ENCODE data around the gene THBS2.

DNA sequence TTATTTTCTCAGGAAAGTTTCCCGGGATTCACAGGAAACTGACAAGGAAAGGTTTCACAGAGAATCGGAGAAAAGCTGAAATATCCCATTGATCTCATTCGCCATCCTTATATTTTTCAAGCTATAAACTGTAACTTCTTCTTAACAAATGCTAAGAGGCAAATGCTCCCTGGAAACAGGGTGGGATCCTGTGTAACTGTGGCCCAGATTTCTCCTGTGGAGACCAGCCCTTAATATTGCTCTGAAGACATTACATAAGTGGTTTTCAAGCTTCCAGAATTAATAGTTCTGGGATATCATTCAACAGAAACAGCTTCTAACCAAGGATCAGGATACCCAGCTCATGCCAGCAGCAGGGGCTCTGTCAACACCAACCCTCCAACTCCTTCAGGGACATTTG lies 69.2 kb downstream of the THBS2 start:
- no peak for TF ChIP-seq POLR2AphosphoS5 (IDR thresholded peaks at IDR 0.05; ENCODE audit: low read depth)
- TF ChIP-seq, protein P1, sequence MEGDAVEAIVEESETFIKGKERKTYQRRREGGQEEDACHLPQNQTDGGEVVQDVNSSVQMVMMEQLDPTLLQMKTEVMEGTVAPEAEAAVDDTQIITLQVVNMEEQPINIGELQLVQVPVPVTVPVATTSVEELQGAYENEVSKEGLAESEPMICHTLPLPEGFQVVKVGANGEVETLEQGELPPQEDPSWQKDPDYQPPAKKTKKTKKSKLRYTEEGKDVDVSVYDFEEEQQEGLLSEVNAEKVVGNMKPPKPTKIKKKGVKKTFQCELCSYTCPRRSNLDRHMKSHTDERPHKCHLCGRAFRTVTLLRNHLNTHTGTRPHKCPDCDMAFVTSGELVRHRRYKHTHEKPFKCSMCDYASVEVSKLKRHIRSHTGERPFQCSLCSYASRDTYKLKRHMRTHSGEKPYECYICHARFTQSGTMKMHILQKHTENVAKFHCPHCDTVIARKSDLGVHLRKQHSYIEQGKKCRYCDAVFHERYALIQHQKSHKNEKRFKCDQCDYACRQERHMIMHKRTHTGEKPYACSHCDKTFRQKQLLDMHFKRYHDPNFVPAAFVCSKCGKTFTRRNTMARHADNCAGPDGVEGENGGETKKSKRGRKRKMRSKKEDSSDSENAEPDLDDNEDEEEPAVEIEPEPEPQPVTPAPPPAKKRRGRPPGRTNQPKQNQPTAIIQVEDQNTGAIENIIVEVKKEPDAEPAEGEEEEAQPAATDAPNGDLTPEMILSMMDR (IDR thresholded peaks at IDR 0.05; ENCODE audit: insufficient read depth, low read length): no peak
- TF ChIP-seq, protein P2, sequence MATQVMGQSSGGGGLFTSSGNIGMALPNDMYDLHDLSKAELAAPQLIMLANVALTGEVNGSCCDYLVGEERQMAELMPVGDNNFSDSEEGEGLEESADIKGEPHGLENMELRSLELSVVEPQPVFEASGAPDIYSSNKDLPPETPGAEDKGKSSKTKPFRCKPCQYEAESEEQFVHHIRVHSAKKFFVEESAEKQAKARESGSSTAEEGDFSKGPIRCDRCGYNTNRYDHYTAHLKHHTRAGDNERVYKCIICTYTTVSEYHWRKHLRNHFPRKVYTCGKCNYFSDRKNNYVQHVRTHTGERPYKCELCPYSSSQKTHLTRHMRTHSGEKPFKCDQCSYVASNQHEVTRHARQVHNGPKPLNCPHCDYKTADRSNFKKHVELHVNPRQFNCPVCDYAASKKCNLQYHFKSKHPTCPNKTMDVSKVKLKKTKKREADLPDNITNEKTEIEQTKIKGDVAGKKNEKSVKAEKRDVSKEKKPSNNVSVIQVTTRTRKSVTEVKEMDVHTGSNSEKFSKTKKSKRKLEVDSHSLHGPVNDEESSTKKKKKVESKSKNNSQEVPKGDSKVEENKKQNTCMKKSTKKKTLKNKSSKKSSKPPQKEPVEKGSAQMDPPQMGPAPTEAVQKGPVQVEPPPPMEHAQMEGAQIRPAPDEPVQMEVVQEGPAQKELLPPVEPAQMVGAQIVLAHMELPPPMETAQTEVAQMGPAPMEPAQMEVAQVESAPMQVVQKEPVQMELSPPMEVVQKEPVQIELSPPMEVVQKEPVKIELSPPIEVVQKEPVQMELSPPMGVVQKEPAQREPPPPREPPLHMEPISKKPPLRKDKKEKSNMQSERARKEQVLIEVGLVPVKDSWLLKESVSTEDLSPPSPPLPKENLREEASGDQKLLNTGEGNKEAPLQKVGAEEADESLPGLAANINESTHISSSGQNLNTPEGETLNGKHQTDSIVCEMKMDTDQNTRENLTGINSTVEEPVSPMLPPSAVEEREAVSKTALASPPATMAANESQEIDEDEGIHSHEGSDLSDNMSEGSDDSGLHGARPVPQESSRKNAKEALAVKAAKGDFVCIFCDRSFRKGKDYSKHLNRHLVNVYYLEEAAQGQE (IDR thresholded peaks at IDR 0.05; ENCODE audit: insufficient replicate concordance, low read depth): no peak

Data from HL-60 (cell line).